Gastroesophageal sphincter (tissue), 4 donors: ENCODE results near the gene PTPRD. TPM values are rescaled to one million over a fixed set of nuclear protein-coding genes. Genes with fewer than 3 reads are reported as not detected.
"Not testable (repeated sequence)": the region's sequence is repeated elsewhere in the genome, so short reads cannot be mapped to it uniquely, and the experiment has no call there.

ENCODE experiments used
- ATAC-seq: fragments of 150-250 bp; one replicate; pipeline ENCODE4 v1.9.1; 2016; ENCODE audit warnings: mild to moderate bottlenecking, moderate library complexity
- H3K27ac ChIP-seq, 4 donors: fragments of 200-600 bp; sonication (generic) in 3 of 4; 1 replicate in 3 of 4; 2 replicates in 1 of 4; pipeline ENCODE4 v1.5.1; 2016 to 2019
- H3K27me3 ChIP-seq: fragments of 200-600 bp; sonication (generic); one replicate; pipeline ENCODE4 v1.5.1; 2019
- H3K36me3 ChIP-seq, 2 donors: fragments of 200-600 bp; sonication (generic); one replicate each; pipeline ENCODE4 v1.5.1; 2019; ENCODE audit warnings: control low read depth in 1 of 2
- H3K4me1 ChIP-seq, 3 donors: fragments of 200-600 bp; sonication (generic); 1 replicate in 2 of 3; 2 replicates in 1 of 3; pipeline ENCODE4 v1.5.1; 2016 to 2019; ENCODE audit warnings: control low read depth in 2 of 3
- H3K4me3 ChIP-seq, 2 donors: fragments of 200-600 bp; sonication (generic); one replicate each; pipeline ENCODE4 v1.5.1; 2019; ENCODE audit warnings: mild to moderate bottlenecking in 1 of 2, moderate library complexity in 1 of 2
- H3K9me3 ChIP-seq, 3 donors: fragments of 200-600 bp; sonication (generic); one replicate each; pipeline ENCODE4 v1.5.1; 2017 to 2019; ENCODE audit warnings: control low read depth in 2 of 3
- EP300 ChIP-seq: sonication (generic); formaldehyde crosslinking; IDR thresholded peaks from one replicate; pipeline ENCODE4 v1.6.1; 2017; ENCODE audit warnings: antibody characterized with exemption, mild to moderate bottlenecking
- POLR2A ChIP-seq, 2 donors: fragments of 450-650 bp; IDR thresholded peaks; one replicate each; pipeline ENCODE4 v1.6.1; 2017; ENCODE audit warnings: antibody characterized with exemption in 2 of 2, mild to moderate bottlenecking in 2 of 2, moderate library complexity in 1 of 2
- POLR2AphosphoS5 ChIP-seq: sonication (generic); formaldehyde crosslinking; IDR thresholded peaks from one replicate; pipeline ENCODE4 v1.6.1; 2017; ENCODE audit warnings: antibody characterized with exemption
- WGBS, 2 donors: methylation state at CpG; one replicate each; pipeline ENCODE4 v1.1.5; 2018; ENCODE audit warnings: low coverage in 1 of 2; 5-methylcytosine and 5-hydroxymethylcytosine counted together
- total RNA-seq, 4 donors: library from RNA; depleted of rRNA; stranded (reverse); fragments of >200 nt; gene quantifications; one replicate each; pipeline ENCODE4 v1.1.0, GENCODE V29; 2016
- TF ChIP-seq, protein P1 (sequence below), 4 experiments: fragments of 200-600 bp in 2 of 4; fragments of 450-650 bp in 2 of 4; sonication (generic) in 1 of 4; IDR thresholded peaks; one replicate each; pipeline ENCODE4 v1.5.1; 2017 to 2019; ENCODE audit warnings: antibody characterized with exemption in 4 of 4, mild to moderate bottlenecking in 2 of 4, moderate library complexity in 2 of 4

PTPRD gene
- total RNA-seq, 4 donors from 2014 or later: 3.5 to 53.9 (median 15.8) TPM

DNA sequence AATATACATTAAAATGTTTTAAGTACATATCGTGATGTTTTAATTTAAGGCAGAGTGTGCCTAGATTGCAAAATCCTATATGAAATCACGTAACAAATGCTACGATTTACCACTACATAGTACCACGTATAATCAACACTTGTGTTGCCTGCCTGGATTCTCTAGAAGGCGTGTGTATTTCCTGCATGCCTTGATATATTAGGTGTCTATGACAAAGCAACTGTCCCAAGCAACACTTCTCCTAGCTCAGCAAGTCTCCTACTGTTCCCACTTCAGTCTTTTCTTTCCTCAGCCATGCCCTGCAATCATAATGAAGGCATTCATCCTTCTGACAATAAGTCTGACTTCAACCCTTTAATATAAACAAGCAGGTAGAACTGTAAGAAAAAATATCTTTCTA lies 89.6 kb downstream of the PTPRD start:
- no peak for ATAC-seq

GRCh38 chr9:10512144-10512543 lies 100.7 kb downstream of the PTPRD start:
- WGBS, 2 donors: 92 to 100% methylated on average over 2 to 3 of the region's 3 CpGs
- no peaks in the 10 kb centered on the region for H3K4me1 ChIP-seq
- no peak overlapping the region for H3K27ac ChIP-seq
- no peak overlapping the region for H3K4me3 ChIP-seq
- no peak for TF ChIP-seq EP300
- no peak for TF ChIP-seq POLR2AphosphoS5
- no peak for TF ChIP-seq POLR2A (IDR thresholded peaks at IDR 0.05)
- TF ChIP-seq, protein P1, sequence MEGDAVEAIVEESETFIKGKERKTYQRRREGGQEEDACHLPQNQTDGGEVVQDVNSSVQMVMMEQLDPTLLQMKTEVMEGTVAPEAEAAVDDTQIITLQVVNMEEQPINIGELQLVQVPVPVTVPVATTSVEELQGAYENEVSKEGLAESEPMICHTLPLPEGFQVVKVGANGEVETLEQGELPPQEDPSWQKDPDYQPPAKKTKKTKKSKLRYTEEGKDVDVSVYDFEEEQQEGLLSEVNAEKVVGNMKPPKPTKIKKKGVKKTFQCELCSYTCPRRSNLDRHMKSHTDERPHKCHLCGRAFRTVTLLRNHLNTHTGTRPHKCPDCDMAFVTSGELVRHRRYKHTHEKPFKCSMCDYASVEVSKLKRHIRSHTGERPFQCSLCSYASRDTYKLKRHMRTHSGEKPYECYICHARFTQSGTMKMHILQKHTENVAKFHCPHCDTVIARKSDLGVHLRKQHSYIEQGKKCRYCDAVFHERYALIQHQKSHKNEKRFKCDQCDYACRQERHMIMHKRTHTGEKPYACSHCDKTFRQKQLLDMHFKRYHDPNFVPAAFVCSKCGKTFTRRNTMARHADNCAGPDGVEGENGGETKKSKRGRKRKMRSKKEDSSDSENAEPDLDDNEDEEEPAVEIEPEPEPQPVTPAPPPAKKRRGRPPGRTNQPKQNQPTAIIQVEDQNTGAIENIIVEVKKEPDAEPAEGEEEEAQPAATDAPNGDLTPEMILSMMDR (IDR thresholded peaks at IDR 0.05): no peak
- peaks cover 0 to 8% (median 0%) of the 10 kb centered on the region in 3 donors for H3K9me3 ChIP-seq
- H3K27me3 ChIP-seq: no peaks in the 10 kb centered on the region
- ATAC-seq: no peak
- H3K36me3 ChIP-seq: no peaks in the 10 kb centered on the region

More for the DNA sequence above, 89.6 kb downstream of the PTPRD start:
- no peaks in the 10 kb centered on the region for H3K36me3 ChIP-seq
- no peaks in the 10 kb centered on the region for H3K9me3 ChIP-seq
- no peak for TF ChIP-seq EP300
- no peak for TF ChIP-seq POLR2AphosphoS5
- TF ChIP-seq, protein P1 (IDR thresholded peaks at IDR 0.05): no peak
- TF ChIP-seq POLR2A (IDR thresholded peaks at IDR 0.05): no peak
- H3K4me3 ChIP-seq: no peak overlapping the region
- 69 to 70% methylated on average over 5 of the region's 5 CpGs for WGBS, 2 donors
- H3K27me3 ChIP-seq: no peaks in the 10 kb centered on the region
- no peaks in the 10 kb centered on the region for H3K4me1 ChIP-seq
- no peak overlapping the region for H3K27ac ChIP-seq

DNA sequence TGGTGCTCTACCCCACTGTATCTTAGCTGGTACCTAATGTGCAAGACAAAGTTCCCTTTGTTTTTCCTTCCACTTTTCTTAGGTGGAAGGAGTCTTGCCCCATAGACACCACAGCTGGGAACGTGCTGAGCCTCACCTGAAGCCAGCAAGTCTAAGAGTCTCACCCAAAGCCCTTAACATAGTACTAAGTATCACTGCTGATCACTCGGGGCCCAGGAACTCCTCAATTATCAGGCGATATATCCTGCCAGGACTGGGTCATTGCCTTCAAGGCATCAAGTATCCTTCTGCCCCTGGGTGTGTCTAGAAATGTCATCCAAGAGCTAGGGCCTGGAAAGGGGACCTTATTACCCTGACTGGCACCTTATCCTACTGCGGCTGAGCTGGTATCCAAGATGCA lies 123.9 kb downstream of the PTPRD start:
- Histone ChIP-seq H3K36me3 (no peaks in the 10 kb centered on the region), H3K4me3 (no peak overlapping the region), H3K4me1 (no peaks in the 10 kb centered on the region), H3K27me3 (no peaks in the 10 kb centered on the region), H3K27ac (no peak overlapping the region), H3K9me3 (no peaks in the 10 kb centered on the region)
- no peak for ATAC-seq
- TF ChIP-seq POLR2A (IDR thresholded peaks at IDR 0.05) (no peak), EP300 (no peak), POLR2AphosphoS5 (no peak)
- TF ChIP-seq, protein P1 (IDR thresholded peaks at IDR 0.05): no peak
- 83 to 88% methylated on average over 4 of the region's 4 CpGs for WGBS, 2 donors

- H3K27me3 ChIP-seq: no peaks in the 10 kb centered on the region
- no peaks in the 10 kb centered on the region for H3K4me1 ChIP-seq
- ATAC-seq: no peak
- no peaks in the 10 kb centered on the region for H3K36me3 ChIP-seq
- H3K4me3 ChIP-seq: no peak overlapping the region
- H3K9me3 ChIP-seq: peaks cover 0 to 7% (median 0%) of the 10 kb centered on the region in 3 donors
- H3K27ac ChIP-seq: no peak overlapping the region
- 55 to 75% methylated on average over 2 of the region's 3 CpGs for WGBS, 2 donors
- TF ChIP-seq, protein P1 (IDR thresholded peaks at IDR 0.05): no peak
- no peak for TF ChIP-seq POLR2A (IDR thresholded peaks at IDR 0.05)
- no peak for TF ChIP-seq EP300
- no peak for TF ChIP-seq POLR2AphosphoS5
Observed at GRCh38 chr9:10479172-10479571, 133.6 kb downstream of the PTPRD start.

GRCh38 chr9:10449201-10449617 lies 163.6 kb downstream of the PTPRD start:
- not testable (repeated sequence) for H3K36me3 ChIP-seq, H3K27me3 ChIP-seq, H3K4me3 ChIP-seq, H3K27ac ChIP-seq, ATAC-seq, H3K4me1 ChIP-seq
- peaks cover 0 to 15% (median 0%) of the 10 kb centered on the region in 3 donors for H3K9me3 ChIP-seq
- WGBS, 2 donors: 97% methylated on average over 5 of the region's 28 CpGs; no CpG with 5 or more reads in 1 of the 2 donors
